Lower leg skin (tissue), 4 donors: ENCODE measurements around the gene IHH. TPM values are rescaled to one million over a fixed set of nuclear protein-coding genes. Genes with fewer than 3 reads are reported as not detected.

Experiments used
- DNase-seq, 2 donors: peaks; one replicate each; pipeline ENCODE4 v3.0.0-alpha.2; 2019; ENCODE audit warnings: low spot score in 2 of 2
- H3K4me3 ChIP-seq: fragments of 200-600 bp; sonication (generic); 2 replicates; pipeline ENCODE4 v1.5.1; 2017; ENCODE audit warnings: mild to moderate bottlenecking, low read depth; ENCODE audit not compliant: poor library complexity, severe bottlenecking
- POLR2A ChIP-seq, 2 donors: fragments of 450-650 bp; IDR thresholded peaks; one replicate each; pipeline ENCODE4 v1.6.1; 2016 to 2017; ENCODE audit warnings: antibody characterized with exemption in 2 of 2, mild to moderate bottlenecking in 1 of 2, moderate library complexity in 1 of 2
- WGBS, 2 donors: methylation state at CpG; one replicate each; pipeline ENCODE4 v1.1.5; 2018; 5-methylcytosine and 5-hydroxymethylcytosine counted together
- intact Hi-C: fragments of 100-400 bp; cut with DNase I; formaldehyde crosslinking; loops from one replicate; pipeline ENCODE4 v1.15.0; 2023; ENCODE audit warnings: low total_unique reads
- total RNA-seq, 4 donors: library from RNA; depleted of rRNA; stranded (reverse); fragments of >200 nt; gene quantifications; one replicate each; pipeline ENCODE4 v1.1.0, GENCODE V29; 2016
- TF ChIP-seq, protein P1 (sequence below), 3 donors: fragments of 450-650 bp; IDR thresholded peaks; one replicate each; pipeline ENCODE4 v1.5.1; 2016; ENCODE audit warnings: antibody characterized with exemption in 3 of 3, mild to moderate bottlenecking in 3 of 3, moderate library complexity in 2 of 3

The IHH gene
- total RNA-seq, 4 donors from 2014 or later, result 0.30 TPM; not detected in 3

DNA sequence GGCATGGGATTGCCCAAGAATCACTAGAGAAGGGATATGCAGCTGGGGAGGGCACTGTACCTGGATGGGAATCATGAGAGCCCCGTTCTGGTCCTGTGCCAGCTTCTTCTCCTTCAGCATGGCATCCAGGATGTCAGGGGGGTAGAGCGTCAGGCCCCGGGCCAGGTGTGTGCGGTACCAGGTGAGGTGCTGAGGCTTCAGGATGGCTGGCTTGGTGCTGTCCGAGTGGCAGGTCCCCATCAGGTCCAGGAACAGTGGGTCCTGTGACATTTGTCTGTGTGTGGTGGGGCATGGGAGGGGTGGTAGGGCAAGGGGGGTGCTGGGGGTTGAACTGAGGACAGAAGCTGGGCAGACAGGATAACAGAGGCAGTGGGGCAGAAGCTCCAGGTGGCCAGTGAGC, 32.6 kb downstream of the IHH start:
- intact Hi-C loops, result loop anchor here (5.0 kb wide), 1 partner anchor 129 kb away; no protein-coding TSS in a partner anchor
- WGBS, 2 donors, result 57 to 75% methylated on average over 3 to 5 of the region's 5 CpGs
- TF ChIP-seq, protein P1, sequence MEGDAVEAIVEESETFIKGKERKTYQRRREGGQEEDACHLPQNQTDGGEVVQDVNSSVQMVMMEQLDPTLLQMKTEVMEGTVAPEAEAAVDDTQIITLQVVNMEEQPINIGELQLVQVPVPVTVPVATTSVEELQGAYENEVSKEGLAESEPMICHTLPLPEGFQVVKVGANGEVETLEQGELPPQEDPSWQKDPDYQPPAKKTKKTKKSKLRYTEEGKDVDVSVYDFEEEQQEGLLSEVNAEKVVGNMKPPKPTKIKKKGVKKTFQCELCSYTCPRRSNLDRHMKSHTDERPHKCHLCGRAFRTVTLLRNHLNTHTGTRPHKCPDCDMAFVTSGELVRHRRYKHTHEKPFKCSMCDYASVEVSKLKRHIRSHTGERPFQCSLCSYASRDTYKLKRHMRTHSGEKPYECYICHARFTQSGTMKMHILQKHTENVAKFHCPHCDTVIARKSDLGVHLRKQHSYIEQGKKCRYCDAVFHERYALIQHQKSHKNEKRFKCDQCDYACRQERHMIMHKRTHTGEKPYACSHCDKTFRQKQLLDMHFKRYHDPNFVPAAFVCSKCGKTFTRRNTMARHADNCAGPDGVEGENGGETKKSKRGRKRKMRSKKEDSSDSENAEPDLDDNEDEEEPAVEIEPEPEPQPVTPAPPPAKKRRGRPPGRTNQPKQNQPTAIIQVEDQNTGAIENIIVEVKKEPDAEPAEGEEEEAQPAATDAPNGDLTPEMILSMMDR (IDR thresholded peaks at IDR 0.05), result no peak
- no peak for TF ChIP-seq POLR2A (IDR thresholded peaks at IDR 0.05)
- H3K4me3 ChIP-seq, result no peak overlapping the region
- no peak for DNase-seq

GRCh38 chr2:219027511-219028055, 33.1 kb downstream of the IHH start:
- no peak for TF ChIP-seq POLR2A (IDR thresholded peaks at IDR 0.05)
- TF ChIP-seq, protein P1 (IDR thresholded peaks at IDR 0.05), result no peak
- no peak overlapping the region for H3K4me3 ChIP-seq
- 91 to 92% methylated on average over 22 of the region's 22 CpGs for WGBS, 2 donors
- intact Hi-C loops, result loop anchor here (5.0 kb wide), 1 partner anchor 130 kb away; no protein-coding TSS in a partner anchor
- no peak for DNase-seq

DNA sequence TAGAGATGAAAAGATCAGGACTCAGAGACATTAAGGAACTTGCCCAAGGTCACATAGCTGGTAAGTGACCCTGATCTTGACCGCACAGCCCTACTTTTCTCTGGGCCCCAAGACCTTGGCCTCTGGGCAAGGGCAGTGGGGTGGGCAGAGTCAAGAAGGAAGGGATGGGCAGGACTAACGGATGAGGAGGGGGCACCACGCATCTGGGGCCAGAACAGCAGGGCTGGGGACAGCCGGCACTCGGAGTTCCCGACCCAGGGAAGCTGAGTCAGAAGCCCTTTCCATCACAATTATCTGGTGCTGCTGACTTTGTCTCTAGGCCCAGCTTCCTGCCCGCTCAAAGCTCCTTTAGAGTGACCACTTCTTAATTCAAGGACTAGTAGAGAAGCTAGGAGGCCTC, 33.8 kb downstream of the IHH start:
- no peak for DNase-seq
- intact Hi-C loops, result loop anchor here (5.0 kb wide), 1 partner anchor 130 kb away; no protein-coding TSS in a partner anchor
- TF ChIP-seq, protein P1 (IDR thresholded peaks at IDR 0.05), result no peak
- no peak for TF ChIP-seq POLR2A (IDR thresholded peaks at IDR 0.05)
- H3K4me3 ChIP-seq, result no peak overlapping the region
- 82 to 85% methylated on average over 7 of the region's 7 CpGs for WGBS, 2 donors

GRCh38 chr2:219025637-219026585, 34.8 kb downstream of the IHH start:
- 78 to 85% methylated on average over 18 of the region's 18 CpGs for WGBS, 2 donors
- peak in 1 of 2 donors; percentile 22 for DNase-seq
- no peak overlapping the region for H3K4me3 ChIP-seq
- intact Hi-C loops, result loop anchor here (5.0 kb wide), 1 partner anchor 131 kb away; no protein-coding TSS in a partner anchor
- no peak for TF ChIP-seq POLR2A (IDR thresholded peaks at IDR 0.05)
- TF ChIP-seq, protein P1 (IDR thresholded peaks at IDR 0.05), result no peak

DNA sequence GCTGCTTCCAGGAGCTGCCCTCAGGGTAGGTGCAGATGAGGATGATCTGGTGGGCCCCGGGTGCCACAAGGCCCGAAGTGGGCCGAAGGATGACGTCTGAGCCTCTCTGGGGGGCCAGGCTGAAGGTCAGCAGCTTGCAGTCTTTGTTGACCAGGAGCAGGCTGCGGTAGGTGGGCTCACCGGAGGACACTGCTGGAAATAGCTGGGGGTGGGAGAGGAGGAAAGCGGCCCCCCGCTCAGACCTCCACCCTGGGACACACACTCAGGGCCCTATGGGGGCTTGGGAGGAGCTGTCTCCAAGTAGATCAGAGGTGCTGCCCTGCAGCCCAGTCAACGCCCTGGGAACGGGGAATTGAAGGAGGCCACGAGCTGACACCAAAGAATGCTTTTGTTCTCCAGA, 36.7 kb downstream of the IHH start:
- TF ChIP-seq, protein P1 (IDR thresholded peaks at IDR 0.05), result no peak
- intact Hi-C loops, result no loop called here
- H3K4me3 ChIP-seq, result no peak overlapping the region
- WGBS, 2 donors, result 70 to 75% methylated on average over 8 to 11 of the region's 11 CpGs
- no peak for DNase-seq
